ACC112 (cell line): ENCODE results near the gene MLXIPL.
"Not testable (repeated sequence)": the region's sequence is repeated elsewhere in the genome, so short reads cannot be mapped to it uniquely, and the experiment has no call there.

ENCODE experiments used
- H2AFZ ChIP-seq: fragments of 200-600 bp; sonication (generic); one replicate; pipeline ENCODE4 v1.6.0; 2017; ENCODE audit warnings: antibody characterized with exemption, low read length; ENCODE audit not compliant: unreplicated experiment
- H3K27ac ChIP-seq: fragments of 200-600 bp; sonication (generic); 2 replicates; pipeline ENCODE4 v1.5.1; 2014; ENCODE audit warnings: low read depth, mild to moderate bottlenecking, antibody characterized with exemption, low read length, moderate library complexity
- H3K27me3 ChIP-seq: fragments of 200-600 bp; sonication (generic); 2 replicates; pipeline ENCODE4 v1.6.1; 2014; ENCODE audit warnings: mild to moderate bottlenecking, antibody characterized with exemption, low read length, moderate library complexity, mixed read lengths; ENCODE audit not compliant: insufficient read depth
- H3K36me3 ChIP-seq: fragments of 200-600 bp; sonication (generic); 2 replicates; pipeline ENCODE4 v1.6.1; 2016; ENCODE audit warnings: mild to moderate bottlenecking, antibody characterized with exemption, low read length, moderate library complexity, mixed read lengths; ENCODE audit not compliant: insufficient read depth
- H3K4me1 ChIP-seq: fragments of 200-600 bp; sonication (generic); one replicate; pipeline ENCODE4 v1.6.1; 2016; ENCODE audit warnings: low read length, mixed read lengths; ENCODE audit not compliant: insufficient read depth, unreplicated experiment, control insufficient read depth
- H3K4me3 ChIP-seq: fragments of 200-600 bp; sonication (generic); 2 replicates; pipeline ENCODE4 v1.5.1; 2014; ENCODE audit warnings: mild to moderate bottlenecking, low read depth, low read length
- H3K79me2 ChIP-seq: fragments of 200-600 bp; sonication (generic); one replicate; pipeline ENCODE4 v1.6.0; 2016; ENCODE audit warnings: low read length; ENCODE audit not compliant: control insufficient read depth, unreplicated experiment, insufficient read depth

The MLXIPL gene

GRCh38 chr7:73660594-73660993 lies 36.3 kb upstream of the MLXIPL start:
- not testable (repeated sequence) for H3K36me3 ChIP-seq, H3K4me3 ChIP-seq, H3K27me3 ChIP-seq, H3K79me2 ChIP-seq, H2AFZ ChIP-seq, H3K4me1 ChIP-seq, H3K27ac ChIP-seq

- no peaks in the 10 kb centered on the region for H3K36me3 ChIP-seq
- no peak overlapping the region for H3K4me3 ChIP-seq
- no peak overlapping the region for H2AFZ ChIP-seq
- H3K27ac ChIP-seq, result no peak overlapping the region
- H3K4me1 ChIP-seq, result no peaks in the 10 kb centered on the region
- H3K79me2 ChIP-seq, result no peaks in the 10 kb centered on the region
- H3K27me3 ChIP-seq, result no peaks in the 10 kb centered on the region
Measured at GRCh38 chr7:73659983-73660382, 35.7 kb upstream of the MLXIPL start.

GRCh38 chr7:73655309-73655708 lies 31.0 kb upstream of the MLXIPL start:
- H2AFZ ChIP-seq, H3K36me3 ChIP-seq, H3K79me2 ChIP-seq, H3K27ac ChIP-seq, H3K4me3 ChIP-seq, H3K4me1 ChIP-seq: not testable (repeated sequence)
- peaks cover 14% of the 10 kb centered on the region; the same call in 1 of the 2 replicates for H3K27me3 ChIP-seq

GRCh38 chr7:73652541-73652949 lies 28.2 kb upstream of the MLXIPL start:
- Histone ChIP-seq H2AFZ (no peak overlapping the region), H3K36me3 (no peaks in the 10 kb centered on the region), H3K27ac (no peak overlapping the region), H3K27me3 (peaks cover 36% of the 10 kb centered on the region), H3K79me2 (no peaks in the 10 kb centered on the region), H3K4me1 (no peaks in the 10 kb centered on the region), H3K4me3 (no peak overlapping the region)

GRCh38 chr7:73650524-73650923 lies 26.2 kb upstream of the MLXIPL start:
- Histone ChIP-seq H2AFZ (no peak overlapping the region), H3K4me1 (no peaks in the 10 kb centered on the region), H3K4me3 (no peak overlapping the region), H3K36me3 (no peaks in the 10 kb centered on the region), H3K27me3 (peaks cover 50% of the 10 kb centered on the region), H3K79me2 (no peaks in the 10 kb centered on the region), H3K27ac (no peak overlapping the region)

GRCh38 chr7:73649576-73649975 lies 25.3 kb upstream of the MLXIPL start:
- Histone ChIP-seq H3K4me3 (no peak overlapping the region), H3K27ac (no peak overlapping the region), H3K36me3 (no peaks in the 10 kb centered on the region), H3K79me2 (no peaks in the 10 kb centered on the region), H2AFZ (no peak overlapping the region), H3K27me3 (peaks cover 52% of the 10 kb centered on the region), H3K4me1 (no peaks in the 10 kb centered on the region)

- H3K79me2 ChIP-seq, result no peaks in the 10 kb centered on the region
- H3K27ac ChIP-seq, result no peak overlapping the region
- H3K36me3 ChIP-seq, result no peaks in the 10 kb centered on the region
- no peak overlapping the region for H2AFZ ChIP-seq
- H3K4me1 ChIP-seq, result no peaks in the 10 kb centered on the region
- H3K27me3 ChIP-seq, result peaks cover 55% of the 10 kb centered on the region
- peak overlapping the region; percentile 71; the same call in 1 of the 2 replicates for H3K4me3 ChIP-seq
Measured at GRCh38 chr7:73648593-73649332, 24.4 kb upstream of the MLXIPL start.

- Histone ChIP-seq H3K27ac (no peak overlapping the region), H3K79me2 (no peaks in the 10 kb centered on the region), H3K4me1 (no peaks in the 10 kb centered on the region), H2AFZ (peak overlapping the region; percentile 57), H3K27me3 (peaks cover 55% of the 10 kb centered on the region), H3K36me3 (no peaks in the 10 kb centered on the region), H3K4me3 (peak overlapping the region; percentile 71)
Measured at GRCh38 chr7:73647725-73648592, 23.6 kb upstream of the MLXIPL start.

GRCh38 chr7:73646785-73647724 lies 22.7 kb upstream of the MLXIPL start:
- peak overlapping the region; percentile 71 for H3K4me3 ChIP-seq
- H3K4me1 ChIP-seq, result no peaks in the 10 kb centered on the region
- no peak overlapping the region for H3K27ac ChIP-seq
- H3K36me3 ChIP-seq, result no peaks in the 10 kb centered on the region
- H3K27me3 ChIP-seq, result peaks cover 51% of the 10 kb centered on the region
- H2AFZ ChIP-seq, result no peak overlapping the region
- no peaks in the 10 kb centered on the region for H3K79me2 ChIP-seq

GRCh38 chr7:73645643-73646174 lies 21.4 kb upstream of the MLXIPL start:
- H3K27me3 ChIP-seq, result peaks cover 45% of the 10 kb centered on the region

More at GRCh38 chr7:73645643-73646174, 21.4 kb upstream of the MLXIPL start:
- no peak overlapping the region for H3K4me3 ChIP-seq
- no peaks in the 10 kb centered on the region for H3K4me1 ChIP-seq
- no peak overlapping the region for H2AFZ ChIP-seq
- H3K27ac ChIP-seq, result no peak overlapping the region
- no peaks in the 10 kb centered on the region for H3K79me2 ChIP-seq
- H3K36me3 ChIP-seq, result no peaks in the 10 kb centered on the region
